DND-41 (cell line): ENCODE results near the gene ZBTB11.

Source experiments
- CTCF ChIP-seq: IDR thresholded peaks from 2 replicates; pipeline ENCODE4 v1.5.1; 2012; ENCODE audit warnings: borderline replicate concordance, low read length, moderate library complexity, mild to moderate bottlenecking; ENCODE audit not compliant: poor library complexity, severe bottlenecking; ENCODE audit errors: extremely low read depth
- EZH2 ChIP-seq: IDR thresholded peaks from 3 replicates; pipeline ENCODE4 v1.6.1; 2012; ENCODE audit warnings: borderline replicate concordance, low read depth, mild to moderate bottlenecking, moderate library complexity, low read length, inconsistent platforms; ENCODE audit not compliant: severe bottlenecking

- TF ChIP-seq CTCF (no peak), EZH2 (no peak)
These were observed 57.2 kb downstream of the ZBTB11 start for GRCh38 chr3:101619734-101620133.
